Measurements from ENCODE around the gene TMEM19. TPM values are rescaled to one million over a fixed set of nuclear protein-coding genes. Genes with fewer than 3 reads are reported as not detected.
A peak's percentile ranks its signal among the peaks of the same experiment; 100 is the strongest.

Gene TMEM19
- total RNA-seq, 4 donors from 2014 or later = 20.4 to 47.6 (median 38.6) TPM

DNA sequence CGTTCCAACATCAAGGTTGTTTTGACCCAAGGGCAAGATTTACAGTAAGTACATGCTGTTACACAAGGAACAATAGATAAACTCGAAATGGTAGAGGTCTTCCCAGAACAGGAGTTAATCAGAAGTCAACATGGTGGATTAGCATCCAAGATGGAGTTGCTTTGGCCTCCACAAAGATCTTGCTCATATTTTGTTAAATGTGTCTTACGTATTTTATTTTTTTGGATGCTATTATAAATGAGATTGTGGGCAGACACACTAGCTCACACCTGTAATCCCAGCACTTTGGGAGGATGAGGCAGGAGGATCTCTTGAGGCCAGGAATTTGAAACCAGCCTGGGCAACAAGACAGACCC, 46.5 kb downstream of the TMEM19 start:
- no peak overlapping the region for H3K4me3 ChIP-seq (ENCODE audit: low read depth, poor library complexity, severe bottlenecking)
- WGBS, 2 donors = 79 to 90% methylated on average over 3 of the region's 3 CpGs
- intact Hi-C loops (cut with DNase I; ENCODE audit: low total_unique reads) = no loop called here
- TF ChIP-seq, protein P1, sequence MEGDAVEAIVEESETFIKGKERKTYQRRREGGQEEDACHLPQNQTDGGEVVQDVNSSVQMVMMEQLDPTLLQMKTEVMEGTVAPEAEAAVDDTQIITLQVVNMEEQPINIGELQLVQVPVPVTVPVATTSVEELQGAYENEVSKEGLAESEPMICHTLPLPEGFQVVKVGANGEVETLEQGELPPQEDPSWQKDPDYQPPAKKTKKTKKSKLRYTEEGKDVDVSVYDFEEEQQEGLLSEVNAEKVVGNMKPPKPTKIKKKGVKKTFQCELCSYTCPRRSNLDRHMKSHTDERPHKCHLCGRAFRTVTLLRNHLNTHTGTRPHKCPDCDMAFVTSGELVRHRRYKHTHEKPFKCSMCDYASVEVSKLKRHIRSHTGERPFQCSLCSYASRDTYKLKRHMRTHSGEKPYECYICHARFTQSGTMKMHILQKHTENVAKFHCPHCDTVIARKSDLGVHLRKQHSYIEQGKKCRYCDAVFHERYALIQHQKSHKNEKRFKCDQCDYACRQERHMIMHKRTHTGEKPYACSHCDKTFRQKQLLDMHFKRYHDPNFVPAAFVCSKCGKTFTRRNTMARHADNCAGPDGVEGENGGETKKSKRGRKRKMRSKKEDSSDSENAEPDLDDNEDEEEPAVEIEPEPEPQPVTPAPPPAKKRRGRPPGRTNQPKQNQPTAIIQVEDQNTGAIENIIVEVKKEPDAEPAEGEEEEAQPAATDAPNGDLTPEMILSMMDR (IDR thresholded peaks at IDR 0.05) = no peak
- TF ChIP-seq POLR2A (IDR thresholded peaks at IDR 0.05) = no peak
- no peak for DNase-seq (ENCODE audit: low spot score in 2 of 2)

DNA sequence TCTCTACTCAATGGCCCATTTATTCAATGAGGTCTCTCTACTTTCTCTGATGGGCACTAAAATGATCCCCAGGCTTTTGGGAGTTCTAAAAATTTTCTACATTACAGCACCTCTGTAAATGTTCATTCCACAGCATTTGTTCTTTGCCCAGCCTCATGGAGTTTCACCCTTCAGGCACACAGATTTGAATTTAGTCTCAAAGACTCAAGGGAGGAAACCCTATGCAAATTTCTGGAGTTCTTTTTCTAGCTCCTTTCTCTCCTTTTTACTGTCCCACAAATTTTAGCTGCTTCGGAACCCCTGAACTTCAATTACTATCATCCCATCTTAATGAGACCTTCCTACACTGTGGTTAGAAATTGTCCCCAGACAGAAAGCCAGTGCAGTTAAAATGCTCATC, 51.3 kb downstream of the TMEM19 start:
- TF ChIP-seq, protein P1 (IDR thresholded peaks at IDR 0.05) = no peak
- no peak for TF ChIP-seq POLR2A (IDR thresholded peaks at IDR 0.05)
- intact Hi-C loops (cut with DNase I; ENCODE audit: low total_unique reads) = no loop called here
- no peak for DNase-seq (ENCODE audit: low spot score in 2 of 2)
- 96 to 97% methylated on average over 1 of the region's 1 CpG for WGBS, 2 donors
- H3K4me3 ChIP-seq (ENCODE audit: low read depth, poor library complexity, severe bottlenecking) = no peak overlapping the region

DNA sequence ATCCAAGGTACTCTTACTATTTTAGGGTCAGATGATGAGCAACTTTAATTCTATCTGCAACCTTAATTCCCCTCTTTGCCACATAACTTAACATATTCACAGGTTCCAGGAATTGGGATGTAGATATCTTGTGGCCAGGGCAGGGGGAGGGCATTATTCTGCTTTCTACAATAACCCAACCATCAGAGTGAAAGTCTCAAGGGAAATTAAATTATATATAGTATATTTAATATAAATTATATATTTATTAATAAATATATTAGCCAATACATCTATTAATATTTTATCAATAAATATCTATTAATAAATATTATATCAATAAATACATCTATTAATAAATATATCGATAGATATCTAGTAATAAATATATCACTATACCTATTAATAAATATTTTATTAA, 57.1 kb downstream of the TMEM19 start:
- DNase-seq (ENCODE audit: low spot score in 2 of 2) = no peak
- WGBS, 2 donors = 0 to 47% methylated on average over 1 of the region's 1 CpG
- intact Hi-C loops (cut with DNase I; ENCODE audit: low total_unique reads) = loop anchor here (10.0 kb wide), 2 partner anchors 88 to 328 kb away; no protein-coding TSS in a partner anchor
- TF ChIP-seq POLR2A (IDR thresholded peaks at IDR 0.05) = no peak
- TF ChIP-seq, protein P1 (IDR thresholded peaks at IDR 0.05) = no peak
- H3K4me3 ChIP-seq (ENCODE audit: low read depth, poor library complexity, severe bottlenecking) = no peak overlapping the region

DNA sequence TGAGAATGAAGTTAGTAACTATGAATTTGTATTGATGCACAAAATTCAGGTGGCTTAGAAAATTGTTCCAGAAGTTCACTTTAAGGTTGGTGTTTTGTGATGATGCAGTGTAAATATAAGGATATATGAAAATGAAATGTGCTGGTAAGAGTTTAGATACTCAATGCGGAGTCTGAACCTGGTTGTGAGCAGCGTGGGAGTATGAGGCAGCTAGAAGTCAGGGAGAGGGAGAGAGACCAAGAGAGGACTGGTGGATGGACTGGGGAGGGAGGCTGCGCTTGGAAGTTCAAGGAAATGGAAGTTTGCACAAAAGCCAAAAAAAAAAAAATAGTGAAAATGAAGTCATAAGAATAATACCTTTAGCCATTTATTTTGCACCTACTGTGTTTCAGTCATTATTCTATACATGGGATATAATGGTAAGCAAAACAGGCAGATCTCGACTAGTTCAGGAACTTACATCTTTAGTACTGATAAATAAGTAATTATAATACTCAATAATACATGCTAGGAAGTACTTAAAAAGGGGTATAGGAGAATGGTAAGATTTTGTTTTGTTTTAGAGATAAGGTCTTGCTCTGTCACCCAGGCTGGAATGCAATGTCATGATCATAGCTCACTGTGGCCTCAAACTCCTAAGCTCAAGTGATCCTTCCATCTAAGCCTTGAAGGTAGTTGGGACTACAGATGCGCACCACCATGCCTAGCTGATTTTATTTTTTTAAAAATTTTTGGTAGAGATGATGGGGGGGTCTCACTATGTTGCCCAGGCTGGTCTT, 58.8 kb downstream of the TMEM19 start:
- DNase-seq (ENCODE audit: low spot score in 2 of 2) = no peak
- WGBS, 2 donors = 89 to 93% methylated on average over 5 of the region's 5 CpGs
- intact Hi-C loops (cut with DNase I; ENCODE audit: low total_unique reads) = loop anchor here (10.0 kb wide), 2 partner anchors 90 to 330 kb away; no protein-coding TSS in a partner anchor
- H3K4me3 ChIP-seq (ENCODE audit: low read depth, poor library complexity, severe bottlenecking) = no peak overlapping the region
- TF ChIP-seq, protein P1 (IDR thresholded peaks at IDR 0.05) = no peak
- TF ChIP-seq POLR2A (IDR thresholded peaks at IDR 0.05) = no peak

DNA sequence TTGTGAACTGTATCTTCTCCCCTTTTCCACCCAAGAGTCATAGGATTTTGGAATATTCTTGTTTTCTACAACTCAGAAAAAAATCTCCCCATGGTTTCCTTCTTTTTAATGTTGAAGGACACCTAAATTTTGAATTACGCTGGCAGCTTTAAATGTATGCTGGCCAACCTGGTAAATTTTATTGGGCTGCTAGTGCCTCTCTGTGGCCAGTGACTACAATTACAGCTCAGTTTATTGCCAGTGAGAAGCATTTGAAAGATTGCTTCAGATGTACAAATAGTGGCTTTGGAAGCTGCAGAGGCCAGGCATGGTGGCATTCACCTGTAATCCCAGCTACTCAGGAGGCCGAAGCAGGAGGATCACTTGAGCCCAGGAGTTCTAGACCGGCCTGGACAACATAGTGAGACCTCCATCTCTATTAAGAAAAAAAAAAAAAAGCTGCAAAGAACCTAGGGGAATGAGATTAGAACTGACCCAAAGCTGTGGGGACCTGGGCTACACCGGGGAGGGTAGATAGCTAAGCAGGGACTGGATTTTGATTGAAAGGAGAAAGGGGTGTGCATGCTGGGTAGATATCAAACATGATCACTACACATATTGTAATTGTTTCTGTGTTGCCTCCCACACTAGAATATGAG, 61.2 kb downstream of the TMEM19 start:
- intact Hi-C loops (cut with DNase I; ENCODE audit: low total_unique reads) = loop anchor here (10.0 kb wide), 2 partner anchors 92 to 332 kb away; no protein-coding TSS in a partner anchor
- H3K4me3 ChIP-seq (ENCODE audit: low read depth, poor library complexity, severe bottlenecking) = no peak overlapping the region
- peak in 1 of 2 donors; percentile 35 for DNase-seq (ENCODE audit: low spot score in 2 of 2)
- WGBS, 2 donors = 25 to 26% methylated on average over 4 of the region's 4 CpGs
- no peak for TF ChIP-seq POLR2A (IDR thresholded peaks at IDR 0.05)
- TF ChIP-seq, protein P1 (IDR thresholded peaks at IDR 0.05) = no peak

All from lower leg skin (tissue), 4 donors.